GM21723 (cell line): ENCODE measurements around the gene CACTIN.
"Not testable (repeated sequence)": the region's sequence is repeated elsewhere in the genome, so short reads cannot be mapped to it uniquely, and the experiment has no call there.

ENCODE experiments used
- ATAC-seq: cut with Tn5 transposase; IDR thresholded peaks from one replicate; pipeline ENCODE4 v1.9.1; 2021; ENCODE audit warnings: mild to moderate bottlenecking, moderate library complexity; ENCODE audit not compliant: unreplicated experiment

CACTIN gene

DNA sequence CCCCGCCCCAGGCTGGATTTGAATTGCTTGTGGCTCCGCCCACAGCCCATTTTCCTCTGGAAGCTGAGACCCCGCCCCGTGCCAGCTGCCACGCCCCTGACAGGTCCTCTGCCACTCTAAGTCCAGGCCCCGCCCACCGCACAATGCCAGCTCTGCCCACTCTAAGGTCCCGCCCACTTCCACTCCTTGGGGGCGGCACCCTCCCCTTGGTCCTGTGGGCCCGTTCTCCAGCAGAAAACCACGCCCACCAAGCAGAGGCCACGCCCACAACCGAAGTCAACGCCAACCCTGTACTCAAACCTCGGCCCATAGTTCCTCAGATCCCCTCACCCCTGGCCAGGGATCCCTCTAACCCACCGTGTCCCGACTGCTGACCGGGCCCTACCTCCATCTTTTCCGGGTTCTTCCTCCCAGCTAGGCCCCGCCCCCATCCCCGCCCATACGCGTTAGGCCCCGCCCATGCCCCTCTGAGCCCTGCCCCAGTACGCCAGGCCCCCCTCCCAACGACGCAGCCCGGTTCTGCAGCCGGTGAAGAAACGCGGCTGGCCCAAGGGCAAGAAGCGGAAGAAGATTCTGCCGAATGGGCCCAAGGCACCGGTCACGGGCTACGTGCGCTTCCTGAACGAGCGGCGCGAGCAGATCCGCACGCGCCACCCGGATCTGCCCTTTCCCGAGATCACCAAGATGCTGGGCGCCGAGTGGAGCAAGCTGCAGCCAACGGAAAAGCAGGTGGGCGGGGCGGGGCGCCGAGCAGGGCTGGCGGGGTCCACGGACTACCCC is 52.5 kb downstream of the CACTIN start:
- no peak for ATAC-seq

DNA sequence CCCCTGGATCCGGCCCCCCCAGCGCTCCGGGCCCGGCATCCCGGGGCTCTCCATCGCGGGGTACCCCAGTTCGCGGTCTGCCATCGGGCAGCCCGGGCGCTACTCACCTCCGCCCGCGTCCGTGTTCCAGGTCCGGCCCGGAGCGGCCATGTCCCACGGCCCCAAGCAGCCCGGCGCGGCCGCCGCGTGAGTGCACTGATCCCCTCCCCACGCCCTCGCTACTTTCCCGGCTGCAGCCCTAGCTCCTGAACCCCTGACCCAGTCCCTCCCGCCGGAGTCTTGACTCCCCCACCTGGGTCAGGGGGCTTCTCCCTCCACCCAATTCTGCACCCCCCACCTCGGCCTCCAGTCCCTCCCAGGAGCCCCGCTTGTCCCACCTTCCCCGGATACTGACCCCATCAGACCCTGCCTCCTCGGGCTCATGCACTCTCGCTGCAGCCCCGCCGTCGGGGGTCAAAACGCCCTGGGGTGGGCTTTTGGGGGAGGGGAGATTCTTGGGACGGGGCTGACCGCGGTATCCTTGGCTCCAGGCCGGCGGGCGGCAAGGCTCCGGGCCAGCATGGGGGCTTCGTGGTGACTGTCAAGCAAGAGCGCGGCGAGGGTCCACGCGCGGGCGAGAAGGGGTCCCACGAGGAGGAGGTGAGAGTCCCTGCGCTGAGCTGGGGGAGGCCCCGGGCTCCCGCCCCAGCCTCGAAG is 53.3 kb downstream of the CACTIN start:
- ATAC-seq, result peak; percentile 7

DNA sequence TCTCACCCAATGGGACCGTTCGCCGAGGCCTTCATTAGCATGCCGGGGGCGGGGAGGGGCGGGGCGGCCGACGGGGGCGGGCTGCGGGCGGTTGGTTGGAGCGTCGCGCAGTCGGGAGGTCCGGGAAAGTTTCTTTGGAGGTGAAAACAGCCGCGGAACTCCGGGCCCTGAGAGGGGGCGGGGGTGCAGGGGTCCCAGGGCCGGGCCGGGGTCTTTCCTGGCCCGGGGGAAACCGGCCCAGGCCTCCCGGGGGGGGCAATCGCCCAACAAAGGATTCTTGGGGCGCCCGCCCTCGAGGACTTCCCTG is 53.8 kb downstream of the CACTIN start, which contains the start of gene HMG20B:
Gene HMG20B, plus strand, starts transcription at position 90 of the 307 bp plus-strand sequence. CDS start 366 bp downstream, outside the sequence.
- ATAC-seq, result no peak

- peak; percentile 88 for ATAC-seq
Measured at GRCh38 chr19:3572132-3572854, 54.3 kb downstream of the CACTIN start.

DNA sequence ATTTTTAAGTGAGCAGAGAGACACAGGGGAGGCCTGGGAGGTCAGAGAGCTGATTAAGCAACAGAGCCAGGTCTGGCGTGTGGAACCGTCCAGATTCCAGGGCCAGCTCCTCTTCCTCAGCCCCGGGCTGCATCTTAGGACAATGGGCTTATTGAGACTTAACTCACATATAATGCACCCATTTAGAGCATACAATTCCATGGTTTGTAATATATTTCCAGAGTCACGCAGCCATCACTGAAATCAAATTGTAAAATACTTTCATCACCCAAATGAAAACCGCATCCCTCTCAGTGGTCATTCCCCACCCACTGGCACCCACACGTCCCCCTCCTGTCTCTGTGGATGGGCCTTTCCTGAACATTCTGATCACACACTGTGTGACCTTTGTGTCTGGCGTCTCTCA is 56.0 kb downstream of the CACTIN start:
- ATAC-seq, result no peak

- not testable (repeated sequence) for ATAC-seq
Measured at GRCh38 chr19:3570042-3570441, 56.5 kb downstream of the CACTIN start.

DNA sequence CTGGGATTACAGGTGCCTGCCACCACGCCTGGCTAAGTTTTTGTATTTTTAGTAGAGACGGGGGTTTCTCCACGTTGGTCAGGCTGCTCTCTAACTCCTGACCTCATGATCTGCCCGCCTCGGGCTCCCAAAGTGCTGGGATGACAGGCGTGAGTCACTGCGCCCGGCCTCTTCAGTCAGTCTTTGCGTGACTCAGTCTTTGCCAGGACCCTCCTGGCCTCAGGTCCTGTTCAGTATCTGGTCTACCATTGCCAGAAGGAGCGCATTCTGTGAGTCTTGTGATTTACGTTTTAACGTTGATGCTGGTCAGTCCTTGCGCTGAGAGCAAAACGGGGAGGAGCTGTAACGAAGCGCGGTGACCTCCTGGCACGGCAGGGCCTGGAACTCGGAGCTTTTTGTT is 61.5 kb downstream of the CACTIN start:
- no peak for ATAC-seq

DNA sequence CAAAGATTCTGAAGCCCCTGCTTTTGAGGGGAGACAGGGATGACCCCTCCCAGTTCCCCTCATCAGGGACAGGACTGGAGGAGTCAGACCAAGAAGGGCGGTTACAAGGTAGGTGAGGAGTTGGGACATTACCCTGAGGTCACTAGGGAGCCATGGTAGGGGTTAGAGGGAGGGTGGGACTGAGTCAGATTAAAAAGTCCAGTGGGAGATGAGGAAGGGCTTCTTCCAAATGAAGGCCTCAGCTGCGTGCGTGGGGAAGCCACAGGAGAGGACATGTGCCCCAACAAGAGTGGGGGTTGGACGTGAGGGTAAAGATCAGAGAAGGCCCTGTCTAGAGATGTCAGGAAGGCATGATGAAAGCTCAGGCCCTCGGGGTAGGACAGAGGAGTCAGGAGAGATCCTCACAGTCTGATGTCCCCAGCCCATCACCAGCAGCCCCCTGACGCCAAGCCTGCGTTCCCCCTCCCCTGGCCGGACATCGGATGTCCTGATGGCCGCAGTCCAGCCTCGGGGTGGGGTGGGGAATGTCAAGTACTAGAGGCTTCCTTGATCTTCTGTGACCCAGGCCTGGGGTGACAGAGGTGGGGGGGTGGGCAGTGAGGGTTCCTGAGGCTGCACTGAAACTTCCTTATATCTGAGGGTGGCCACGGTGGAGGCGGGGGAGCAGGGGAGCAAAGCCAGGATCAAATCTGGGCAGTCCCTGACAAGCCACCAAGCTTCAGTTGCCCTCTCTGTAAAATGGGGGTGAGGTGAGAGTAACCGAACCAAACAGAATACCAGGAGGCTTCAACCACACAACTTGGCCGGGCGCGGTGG is 62.7 kb downstream of the CACTIN start:
- no peak for ATAC-seq
